HG03432 (cell line): ENCODE measurements around the gene NUDT6.
A peak's percentile ranks its signal among the peaks of the same experiment; 100 is the strongest.

ENCODE experiments used
- ATAC-seq: cut with Tn5 transposase; IDR thresholded peaks from one replicate; pipeline ENCODE4 v1.9.1; 2021; ENCODE audit warnings: mild to moderate bottlenecking, moderate library complexity; ENCODE audit not compliant: unreplicated experiment

NUDT6 gene

GRCh38 chr4:122914938-122915337, 7.5 kb downstream of the NUDT6 start:
- ATAC-seq: no peak

DNA sequence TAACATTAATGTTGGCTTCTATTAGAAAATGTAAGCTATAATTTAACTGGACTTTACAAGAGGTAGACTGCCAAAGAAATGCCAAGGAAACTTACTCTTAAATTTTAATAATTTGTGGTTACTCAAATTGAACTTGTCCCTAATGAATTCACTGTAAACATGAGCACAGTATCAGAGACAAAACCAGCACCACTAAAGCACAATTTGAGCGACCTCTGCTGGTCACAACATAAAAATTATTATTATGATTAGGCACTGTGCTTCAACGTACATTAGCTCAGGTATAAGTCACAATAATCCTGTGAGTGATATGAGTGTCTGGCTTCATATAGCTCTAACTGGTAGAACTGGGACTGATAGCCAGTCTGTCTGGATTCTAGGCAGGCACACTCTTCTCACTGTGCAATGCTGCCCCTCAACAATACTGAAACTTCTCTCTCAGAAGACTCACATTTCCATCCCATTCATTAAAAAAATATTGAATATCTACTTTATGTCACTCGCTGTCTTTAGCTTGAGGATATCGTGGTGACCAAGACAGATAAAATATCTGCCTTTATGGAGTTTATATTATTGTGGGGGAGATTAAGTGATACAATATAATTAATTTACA, 8.0 kb downstream of the NUDT6 start:
- ATAC-seq: peak; percentile 96

DNA sequence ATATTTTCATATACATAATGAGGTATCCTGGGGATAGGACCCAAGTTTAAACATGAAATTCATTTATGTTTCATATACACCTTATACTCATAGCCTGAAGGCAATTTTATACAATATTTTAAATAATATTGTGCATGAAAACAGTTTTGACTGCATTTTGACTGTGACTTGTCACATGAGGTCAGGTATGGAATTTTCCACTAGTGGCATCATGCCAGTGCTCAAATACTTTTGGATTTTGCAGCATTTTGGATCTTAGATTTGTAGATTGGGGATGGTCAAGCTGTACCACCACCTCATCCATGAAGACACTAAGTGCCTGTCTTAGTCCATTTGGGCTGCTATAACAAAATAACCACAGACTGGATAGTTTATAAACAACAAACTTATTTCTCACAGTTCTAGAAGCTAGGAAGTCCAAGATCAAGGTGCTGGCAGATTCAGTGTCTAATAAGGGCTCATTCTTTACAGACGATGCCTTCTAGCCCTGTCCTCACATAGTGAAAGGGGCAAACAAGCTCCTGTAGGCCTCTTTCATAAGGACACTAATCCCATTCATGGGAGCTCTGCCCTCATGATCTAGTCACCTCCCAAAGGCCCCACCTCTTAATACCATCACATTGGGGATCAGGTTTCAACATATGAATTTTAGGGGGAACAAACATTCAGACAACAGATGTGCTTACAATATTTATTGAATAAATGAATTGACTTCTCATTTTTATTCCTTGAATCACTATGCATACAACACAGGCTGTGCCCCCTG, 9.4 kb downstream of the NUDT6 start:
- ATAC-seq: no peak

- no peak for ATAC-seq
Measured at GRCh38 chr4:122911588-122911987, 10.8 kb downstream of the NUDT6 start.

- no peak for ATAC-seq
Measured at GRCh38 chr4:122909683-122910082, 12.7 kb downstream of the NUDT6 start.

GRCh38 chr4:122908223-122908622, 14.2 kb downstream of the NUDT6 start:
- no peak for ATAC-seq

GRCh38 chr4:122906859-122907305, 15.5 kb downstream of the NUDT6 start:
- ATAC-seq: no peak

GRCh38 chr4:122903766-122904288, 18.6 kb downstream of the NUDT6 start:
- ATAC-seq: no peak

DNA sequence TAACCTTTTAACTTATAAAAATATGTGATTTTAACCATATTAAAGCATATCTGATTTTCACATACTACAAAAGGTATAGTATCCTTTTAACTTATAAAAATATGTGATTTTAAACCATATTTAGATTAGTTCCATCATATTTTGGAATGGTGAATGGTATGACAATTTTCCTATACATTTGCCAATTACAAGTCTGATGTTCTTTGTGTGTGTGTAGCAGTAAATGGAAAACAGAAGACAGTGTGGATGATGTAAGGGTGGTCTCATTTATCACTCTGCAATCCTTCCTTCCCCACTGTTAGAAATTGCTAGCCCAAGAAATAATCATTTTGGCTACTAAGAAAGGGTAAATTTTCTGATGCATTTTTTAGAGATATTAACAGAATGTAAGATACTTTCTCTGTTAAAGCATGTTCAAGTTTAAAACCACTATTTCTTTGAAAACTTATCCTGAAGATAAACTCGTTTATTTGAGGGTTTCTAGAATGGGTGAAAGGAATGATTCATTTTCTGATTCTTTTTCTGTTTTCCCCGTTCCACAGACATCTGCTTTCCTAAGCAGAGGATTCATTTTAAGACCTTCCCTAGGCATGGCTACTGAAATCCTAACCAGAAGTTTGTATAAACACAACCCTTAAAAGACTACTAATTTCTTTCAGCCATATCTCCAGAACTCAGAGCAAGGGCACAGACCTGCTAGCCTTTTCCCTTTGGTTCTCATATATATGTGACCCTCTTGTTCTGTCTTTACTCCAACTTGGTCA, 21.0 kb downstream of the NUDT6 start:
- no peak for ATAC-seq

- ATAC-seq: no peak
Measured at GRCh38 chr4:122900314-122900713, 22.1 kb downstream of the NUDT6 start.

DNA sequence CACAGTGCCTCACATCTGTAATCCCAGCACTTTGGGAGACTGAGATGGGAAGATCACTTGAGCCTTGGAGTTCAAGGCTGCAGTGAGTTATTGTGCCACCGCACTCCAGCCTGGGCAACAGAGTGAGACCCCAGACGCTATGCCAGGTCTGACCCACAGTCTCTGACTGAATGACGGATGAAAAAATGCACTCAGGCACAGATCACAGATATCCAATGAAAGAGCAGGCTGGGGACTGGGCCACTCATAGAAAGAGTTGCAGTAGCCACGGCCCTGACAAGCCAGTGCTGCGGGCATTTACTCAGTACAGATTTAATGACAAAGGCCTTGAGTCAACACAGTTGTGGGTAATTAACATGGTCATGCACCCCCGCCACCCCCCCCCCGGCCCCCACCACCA, 22.7 kb downstream of the NUDT6 start:
- ATAC-seq: no peak

DNA sequence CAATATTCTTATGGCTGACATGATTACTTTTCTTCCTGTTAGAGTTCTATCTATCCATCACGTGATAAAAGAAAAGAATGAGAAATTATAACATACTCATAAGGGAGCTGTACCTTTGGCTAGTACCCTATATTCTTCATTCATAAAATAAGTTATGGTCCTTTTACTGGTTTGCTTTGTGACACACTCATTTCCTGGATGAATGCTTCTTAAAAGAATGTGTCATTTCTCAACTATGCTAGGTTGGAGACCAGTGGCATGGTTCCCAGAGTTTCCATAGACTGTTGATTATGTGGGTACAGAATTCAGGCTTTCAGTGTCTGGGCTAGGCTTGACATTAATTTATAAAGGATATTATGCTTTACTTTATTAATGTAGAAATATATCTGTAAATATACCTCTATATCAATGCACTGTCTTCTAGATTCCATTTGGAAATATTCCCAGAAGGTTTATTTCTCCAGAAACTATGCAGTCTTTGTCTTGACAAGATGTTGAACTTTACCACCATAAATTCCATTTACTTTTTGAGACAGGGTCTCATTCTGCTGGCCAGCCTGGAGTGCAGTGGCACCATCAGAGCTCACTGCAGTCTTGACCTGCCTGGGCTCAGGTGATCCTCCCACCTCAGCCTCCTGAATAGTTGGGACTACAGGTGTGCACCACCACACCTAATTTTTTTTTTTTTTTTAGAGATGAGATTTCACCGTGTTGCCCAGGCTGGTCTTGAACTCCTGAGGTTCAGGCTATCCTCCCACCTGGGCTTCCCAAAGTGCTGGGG, 23.8 kb downstream of the NUDT6 start:
- ATAC-seq: no peak

- no peak for ATAC-seq
Measured at GRCh38 chr4:122896270-122896669, 26.1 kb downstream of the NUDT6 start.

GRCh38 chr4:122895336-122895995, 26.9 kb downstream of the NUDT6 start:
- ATAC-seq: no peak

DNA sequence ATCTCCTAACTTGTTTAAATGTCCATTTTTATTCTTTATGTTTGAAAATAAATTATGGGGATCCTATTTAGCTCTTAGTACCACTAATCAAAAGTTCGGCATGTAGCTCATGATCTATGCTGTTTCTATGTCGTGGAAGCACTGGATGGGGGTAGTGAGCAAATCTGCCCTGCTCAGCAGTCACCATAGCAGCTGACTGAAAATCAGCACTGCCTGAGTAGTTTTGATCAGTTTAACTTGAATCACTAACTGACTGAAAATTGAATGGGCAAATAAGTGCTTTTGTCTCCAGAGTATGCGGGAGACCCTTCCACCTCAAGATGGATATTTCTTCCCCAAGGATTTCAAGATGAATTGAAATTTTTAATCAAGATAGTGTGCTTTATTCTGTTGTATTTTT, 27.6 kb downstream of the NUDT6 start:
- no peak for ATAC-seq

DNA sequence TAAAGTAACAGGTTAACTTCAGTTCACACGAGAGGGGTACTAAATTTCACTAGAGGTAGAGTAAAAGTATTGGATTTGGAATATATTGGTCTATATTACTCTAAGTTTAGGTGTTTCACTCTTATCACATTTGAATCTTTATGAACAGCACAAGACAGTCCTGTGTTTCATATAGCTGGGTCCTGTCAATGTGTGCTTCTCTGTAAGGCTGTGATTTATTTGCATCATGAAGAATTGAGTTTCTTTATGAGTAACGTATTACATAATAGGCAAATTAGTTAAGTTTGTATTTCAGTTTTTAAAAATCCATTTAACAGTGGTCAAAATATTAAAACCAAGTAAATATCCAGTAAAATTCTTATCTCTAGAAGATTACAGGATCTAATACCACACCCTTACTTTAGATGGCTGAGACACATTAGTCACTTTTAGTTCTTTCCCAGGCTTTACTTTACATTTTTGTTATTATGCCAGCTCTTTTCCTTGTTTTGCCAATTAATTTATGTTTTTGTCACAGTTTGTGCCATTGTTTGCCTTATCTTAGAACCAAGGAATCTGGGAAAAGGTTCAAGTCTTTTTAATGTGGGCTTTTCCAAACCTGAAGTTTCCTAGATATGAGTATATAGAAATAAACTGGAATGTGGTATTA, 32.1 kb downstream of the NUDT6 start:
- peak; percentile 69 for ATAC-seq

DNA sequence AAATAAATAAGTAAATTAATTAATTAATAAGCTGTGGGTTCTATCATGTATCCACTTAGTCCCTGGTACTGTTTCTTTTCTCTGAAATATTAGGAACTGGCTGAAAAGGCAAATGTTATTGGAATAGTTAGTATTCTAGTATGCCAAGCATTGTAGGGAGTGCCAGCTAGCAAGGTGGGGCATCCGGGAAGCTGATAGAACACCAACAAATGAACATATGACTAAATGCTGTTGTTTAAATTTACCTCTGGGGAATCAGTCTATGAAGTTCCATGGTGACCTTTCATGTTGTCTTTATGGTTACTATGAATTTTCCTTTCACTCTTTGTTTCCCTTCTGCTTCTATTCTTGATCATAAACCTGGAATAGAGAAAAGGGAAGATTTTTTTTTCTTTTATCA, 32.7 kb downstream of the NUDT6 start:
- peak; percentile 12 for ATAC-seq

DNA sequence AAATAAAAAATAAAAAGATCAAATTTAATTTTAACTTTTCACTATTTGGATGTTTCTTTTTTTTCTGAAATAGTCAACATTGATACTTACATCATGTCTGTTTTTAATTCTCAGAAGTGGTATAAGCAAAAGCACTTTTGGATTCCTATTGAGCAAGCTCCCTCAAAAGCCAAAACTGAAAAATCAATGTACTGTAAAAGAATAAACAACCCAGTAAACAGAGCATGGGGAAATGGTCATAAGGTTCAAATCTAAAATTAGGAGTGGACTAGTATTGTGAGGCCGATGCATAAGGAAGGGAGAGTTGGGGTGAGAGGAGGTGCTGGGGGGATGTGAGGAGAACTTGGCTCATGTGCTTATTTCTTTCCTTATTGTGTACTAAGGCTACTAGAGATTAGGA, 37.9 kb downstream of the NUDT6 start:
- ATAC-seq: no peak

DNA sequence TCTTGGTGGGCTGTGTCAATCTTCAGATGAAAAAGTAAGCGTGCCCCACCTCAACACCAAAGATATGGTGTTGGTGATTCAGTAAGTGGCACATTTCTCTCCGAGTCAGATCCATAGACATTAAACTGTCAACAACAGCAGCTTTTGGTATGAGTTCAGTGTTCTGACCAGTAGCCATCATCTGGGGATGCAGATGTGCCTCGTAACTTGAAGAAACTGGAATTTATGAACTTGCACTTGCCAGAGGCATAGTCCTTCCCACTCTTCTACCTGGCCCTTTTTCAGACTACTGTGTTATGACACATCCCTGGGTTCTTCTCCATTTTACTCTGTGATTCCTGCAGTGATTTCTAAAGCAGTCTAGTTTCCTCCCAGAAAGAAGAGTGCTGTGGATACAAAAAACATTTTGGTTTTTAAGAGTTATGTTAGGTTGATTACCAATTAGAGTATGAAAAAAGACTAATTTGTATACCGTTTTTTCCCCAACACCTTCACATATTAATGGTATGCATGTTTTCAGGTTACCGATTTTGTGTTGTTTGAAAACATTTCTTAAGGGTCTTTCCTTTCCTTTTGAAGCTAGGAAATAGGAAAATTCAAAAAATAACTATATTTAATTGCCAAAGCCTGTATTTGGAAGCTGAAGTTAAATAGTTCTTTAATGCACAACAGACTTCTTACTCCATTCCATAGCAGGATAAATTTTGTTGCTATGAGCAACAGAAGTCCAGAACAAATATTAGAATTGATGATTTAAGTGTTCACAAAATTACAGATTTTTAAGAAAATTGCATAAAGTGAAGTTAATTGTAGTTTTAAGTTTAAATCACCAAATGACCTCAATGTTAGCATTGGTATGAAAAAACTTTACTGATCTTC, 39.3 kb downstream of the NUDT6 start:
- ATAC-seq: no peak
